ENCODE results near the gene PPP5C.
A peak's percentile ranks its signal among the peaks of the same experiment; 100 is the strongest.
"Not testable (repeated sequence)": the region's sequence is repeated elsewhere in the genome, so short reads cannot be mapped to it uniquely, and the experiment has no call there.

The PPP5C gene

GRCh38 chr19:46404753-46405468 is 58.0 kb downstream of the PPP5C start:
- H3K9me3 ChIP-seq (ENCODE audit: low read length) = no peaks in the 10 kb centered on the region
- H3K4me3 ChIP-seq (ENCODE audit: low read length) = no peak overlapping the region
- peaks cover 23% of the 10 kb centered on the region for H3K4me1 ChIP-seq (ENCODE audit: insufficient read depth, low read length)
- H2AFZ ChIP-seq (ENCODE audit: low read depth, low read length) = no peak overlapping the region
- H3K36me3 ChIP-seq (ENCODE audit: insufficient read depth, low read length) = no peaks in the 10 kb centered on the region
- H3K27me3 ChIP-seq (ENCODE audit: insufficient read depth, low read length) = no peaks in the 10 kb centered on the region

- Histone ChIP-seq H2AFZ (ENCODE audit: low read depth, low read length) (no peak overlapping the region), H3K4me3 (ENCODE audit: low read length) (no peak overlapping the region), H3K4me1 (ENCODE audit: insufficient read depth, low read length) (peaks cover 36% of the 10 kb centered on the region), H3K36me3 (ENCODE audit: insufficient read depth, low read length) (peaks cover 7% of the 10 kb centered on the region), H3K9me3 (ENCODE audit: low read length) (no peaks in the 10 kb centered on the region), H3K27me3 (ENCODE audit: insufficient read depth, low read length) (no peaks in the 10 kb centered on the region)
Measured at GRCh38 chr19:46406976-46407375, 60.1 kb downstream of the PPP5C start.

DNA sequence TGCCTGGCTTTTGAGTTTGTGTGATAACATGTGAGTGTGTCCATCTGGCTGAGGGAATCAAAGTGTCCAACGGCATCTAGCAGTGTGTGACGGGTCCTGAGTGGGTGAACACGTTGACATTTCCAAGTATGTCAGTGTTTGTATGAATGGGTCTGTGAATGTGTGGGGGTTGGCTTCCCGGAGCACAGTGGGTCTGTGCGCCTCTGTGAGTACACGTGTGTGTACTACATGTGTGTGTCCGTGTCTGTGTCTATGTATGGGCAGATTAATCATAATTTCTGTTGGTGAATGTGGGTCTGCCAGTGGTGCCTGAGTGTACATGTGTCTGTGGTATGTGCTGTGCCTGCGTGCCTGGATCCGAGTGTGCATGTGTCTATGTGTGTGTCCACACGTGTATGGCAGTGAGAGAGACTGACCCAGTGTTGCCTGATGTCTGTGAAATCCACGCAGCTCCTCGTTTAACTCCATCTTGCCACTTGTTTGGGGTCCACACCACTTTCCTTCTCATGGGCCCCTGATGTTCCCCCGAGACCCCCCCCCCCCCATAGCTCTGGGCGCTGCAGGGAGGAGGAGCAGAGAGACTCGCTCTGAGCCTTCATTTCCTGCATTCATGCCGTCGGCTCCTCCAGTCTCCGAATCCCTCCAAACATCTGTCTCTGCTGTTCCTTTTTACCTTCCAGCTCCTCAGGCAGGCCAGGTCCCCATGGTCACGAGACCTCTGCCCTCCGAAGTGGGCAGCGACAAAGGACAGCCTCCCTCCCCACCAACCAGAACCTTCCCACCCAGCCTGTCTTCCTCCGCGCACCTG is 61.2 kb downstream of the PPP5C start:
- Histone ChIP-seq H3K36me3 (ENCODE audit: insufficient read depth, low read length) (peaks cover 7% of the 10 kb centered on the region), H2AFZ (ENCODE audit: low read depth, low read length) (no peak overlapping the region), H3K27me3 (ENCODE audit: insufficient read depth, low read length) (no peaks in the 10 kb centered on the region), H3K4me1 (ENCODE audit: insufficient read depth, low read length) (peaks cover 45% of the 10 kb centered on the region), H3K4me3 (ENCODE audit: low read length) (no peak overlapping the region), H3K9me3 (ENCODE audit: low read length) (no peaks in the 10 kb centered on the region)

DNA sequence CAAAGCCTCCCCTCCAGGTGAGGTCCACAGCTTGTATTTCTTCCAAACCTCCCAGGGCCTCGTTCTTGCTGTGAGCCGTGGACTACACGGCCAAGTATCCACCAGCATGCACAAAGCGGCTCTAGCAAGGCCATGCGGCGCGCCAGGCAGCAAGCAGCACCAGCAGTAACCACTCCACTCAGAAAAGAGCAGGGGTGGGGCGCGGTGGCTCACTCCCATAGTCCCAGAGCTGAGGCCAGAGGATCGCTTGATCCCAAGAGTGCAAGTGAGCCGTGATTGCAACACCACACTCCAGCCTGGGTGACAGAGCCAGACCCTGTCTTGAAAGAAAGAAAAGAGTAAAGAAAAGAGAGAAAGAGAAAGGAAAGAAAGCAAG is 61.8 kb downstream of the PPP5C start:
- no peak overlapping the region for H2AFZ ChIP-seq (ENCODE audit: low read depth, low read length)
- H3K4me3 ChIP-seq (ENCODE audit: low read length) = no peak overlapping the region
- H3K4me1 ChIP-seq (ENCODE audit: insufficient read depth, low read length) = peaks cover 44% of the 10 kb centered on the region
- H3K9me3 ChIP-seq (ENCODE audit: low read length) = no peaks in the 10 kb centered on the region
- no peaks in the 10 kb centered on the region for H3K27me3 ChIP-seq (ENCODE audit: insufficient read depth, low read length)
- H3K36me3 ChIP-seq (ENCODE audit: insufficient read depth, low read length) = peaks cover 7% of the 10 kb centered on the region

- Histone ChIP-seq H3K4me3 (ENCODE audit: low read length) (no peak overlapping the region), H2AFZ (ENCODE audit: low read depth, low read length) (no peak overlapping the region), H3K27me3 (ENCODE audit: insufficient read depth, low read length) (no peaks in the 10 kb centered on the region), H3K9me3 (ENCODE audit: low read length) (no peaks in the 10 kb centered on the region), H3K4me1 (ENCODE audit: insufficient read depth, low read length) (peaks cover 43% of the 10 kb centered on the region), H3K36me3 (ENCODE audit: insufficient read depth, low read length) (peaks cover 7% of the 10 kb centered on the region)
Measured at GRCh38 chr19:46409191-46409590, 62.3 kb downstream of the PPP5C start.

GRCh38 chr19:46410205-46411087 is 63.6 kb downstream of the PPP5C start:
- Histone ChIP-seq H3K4me1 (ENCODE audit: insufficient read depth, low read length) (peaks cover 38% of the 10 kb centered on the region), H3K36me3 (ENCODE audit: insufficient read depth, low read length) (peaks cover 7% of the 10 kb centered on the region)

GRCh38 chr19:46411088-46411924 is 64.4 kb downstream of the PPP5C start:
- peaks cover 38% of the 10 kb centered on the region for H3K4me1 ChIP-seq (ENCODE audit: insufficient read depth, low read length)
- peaks cover 7% of the 10 kb centered on the region for H3K36me3 ChIP-seq (ENCODE audit: insufficient read depth, low read length)
- H3K9me3 ChIP-seq (ENCODE audit: low read length) = no peaks in the 10 kb centered on the region
- H3K4me3 ChIP-seq (ENCODE audit: low read length) = peak overlapping the region; percentile 90
- no peaks in the 10 kb centered on the region for H3K27me3 ChIP-seq (ENCODE audit: insufficient read depth, low read length)
- no peak overlapping the region for H2AFZ ChIP-seq (ENCODE audit: low read depth, low read length)

More at GRCh38 chr19:46410205-46411087, 63.6 kb downstream of the PPP5C start:
- H2AFZ ChIP-seq (ENCODE audit: low read depth, low read length) = no peak overlapping the region
- H3K4me3 ChIP-seq (ENCODE audit: low read length) = no peak overlapping the region
- no peaks in the 10 kb centered on the region for H3K27me3 ChIP-seq (ENCODE audit: insufficient read depth, low read length)
- no peaks in the 10 kb centered on the region for H3K9me3 ChIP-seq (ENCODE audit: low read length)

DNA sequence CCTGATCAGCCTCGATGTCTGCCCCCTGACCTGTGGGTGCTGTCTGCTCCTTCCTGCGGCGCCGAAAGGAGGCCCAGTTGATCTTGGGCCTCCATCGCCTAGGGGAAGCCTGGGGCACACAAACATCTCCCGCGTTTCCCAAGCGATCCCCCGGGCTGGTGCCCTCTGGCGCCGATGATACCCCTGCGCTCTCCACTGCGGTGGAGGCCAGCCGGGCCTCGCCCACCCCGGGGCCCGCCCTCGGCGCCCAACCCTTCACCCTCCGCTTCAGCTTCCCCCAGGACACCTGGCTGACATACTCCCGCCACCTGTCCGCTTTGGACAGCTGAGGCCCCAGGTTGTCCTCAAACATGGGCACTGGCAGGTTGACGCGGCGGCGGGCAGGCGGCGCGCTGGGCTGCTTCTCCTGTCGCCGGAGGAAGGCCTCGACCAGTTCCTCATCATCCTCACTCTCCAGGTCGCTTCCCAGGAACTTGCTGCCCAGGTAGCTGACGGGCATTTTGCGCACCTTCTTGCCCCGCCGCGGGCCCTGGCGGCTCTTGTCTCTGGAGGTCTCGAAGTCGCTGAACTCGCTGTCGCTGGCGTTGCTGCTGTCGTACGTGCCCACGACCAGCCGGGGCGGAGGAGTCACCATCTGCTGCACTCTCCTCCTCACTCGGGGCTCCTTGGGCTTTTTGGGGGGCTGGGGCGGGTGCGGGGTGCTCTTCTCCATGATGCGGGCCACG is 65.2 kb downstream of the PPP5C start:
- Histone ChIP-seq H2AFZ (ENCODE audit: low read depth, low read length) (no peak overlapping the region), H3K36me3 (ENCODE audit: insufficient read depth, low read length) (peaks cover 7% of the 10 kb centered on the region), H3K9me3 (ENCODE audit: low read length) (no peaks in the 10 kb centered on the region), H3K4me3 (ENCODE audit: low read length) (peak overlapping the region; percentile 90), H3K27me3 (ENCODE audit: insufficient read depth, low read length) (no peaks in the 10 kb centered on the region), H3K4me1 (ENCODE audit: insufficient read depth, low read length) (peaks cover 44% of the 10 kb centered on the region)

DNA sequence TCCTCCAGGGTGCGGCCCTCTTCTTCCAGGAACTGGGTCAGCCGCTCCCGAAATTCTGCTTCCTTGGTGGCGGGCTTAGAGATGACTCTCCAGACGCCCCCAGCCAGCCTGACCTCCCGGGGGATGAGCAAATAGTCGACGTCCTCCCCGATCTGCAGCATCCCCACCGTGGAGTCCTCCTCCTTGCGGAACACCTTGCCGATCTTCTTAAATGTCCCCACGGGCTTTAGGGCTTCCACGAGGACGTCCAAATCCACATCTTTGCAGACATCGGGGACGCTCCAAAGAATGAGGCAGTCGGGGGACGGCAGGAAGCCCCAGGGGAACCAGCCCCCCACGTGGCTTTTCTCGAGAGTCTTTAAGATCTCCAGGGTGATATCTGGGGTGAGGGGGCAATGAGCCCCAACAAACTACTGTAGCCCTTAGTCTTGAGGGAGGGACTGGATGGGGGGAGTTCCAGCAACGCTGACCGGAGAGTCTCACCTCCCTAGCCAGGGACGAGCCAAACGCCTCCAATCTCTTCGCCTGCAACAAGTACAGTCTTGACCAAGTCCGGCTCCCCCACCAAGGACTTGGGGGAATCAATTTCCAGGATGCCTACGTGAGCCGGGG is 65.9 kb downstream of the PPP5C start:
- H3K27me3 ChIP-seq (ENCODE audit: insufficient read depth, low read length) = no peaks in the 10 kb centered on the region
- H2AFZ ChIP-seq (ENCODE audit: low read depth, low read length) = peak overlapping the region; percentile 3
- no peaks in the 10 kb centered on the region for H3K9me3 ChIP-seq (ENCODE audit: low read length)
- peak overlapping the region; percentile 90 for H3K4me3 ChIP-seq (ENCODE audit: low read length)
- peaks cover 44% of the 10 kb centered on the region for H3K4me1 ChIP-seq (ENCODE audit: insufficient read depth, low read length)
- peaks cover 7% of the 10 kb centered on the region for H3K36me3 ChIP-seq (ENCODE audit: insufficient read depth, low read length)

DNA sequence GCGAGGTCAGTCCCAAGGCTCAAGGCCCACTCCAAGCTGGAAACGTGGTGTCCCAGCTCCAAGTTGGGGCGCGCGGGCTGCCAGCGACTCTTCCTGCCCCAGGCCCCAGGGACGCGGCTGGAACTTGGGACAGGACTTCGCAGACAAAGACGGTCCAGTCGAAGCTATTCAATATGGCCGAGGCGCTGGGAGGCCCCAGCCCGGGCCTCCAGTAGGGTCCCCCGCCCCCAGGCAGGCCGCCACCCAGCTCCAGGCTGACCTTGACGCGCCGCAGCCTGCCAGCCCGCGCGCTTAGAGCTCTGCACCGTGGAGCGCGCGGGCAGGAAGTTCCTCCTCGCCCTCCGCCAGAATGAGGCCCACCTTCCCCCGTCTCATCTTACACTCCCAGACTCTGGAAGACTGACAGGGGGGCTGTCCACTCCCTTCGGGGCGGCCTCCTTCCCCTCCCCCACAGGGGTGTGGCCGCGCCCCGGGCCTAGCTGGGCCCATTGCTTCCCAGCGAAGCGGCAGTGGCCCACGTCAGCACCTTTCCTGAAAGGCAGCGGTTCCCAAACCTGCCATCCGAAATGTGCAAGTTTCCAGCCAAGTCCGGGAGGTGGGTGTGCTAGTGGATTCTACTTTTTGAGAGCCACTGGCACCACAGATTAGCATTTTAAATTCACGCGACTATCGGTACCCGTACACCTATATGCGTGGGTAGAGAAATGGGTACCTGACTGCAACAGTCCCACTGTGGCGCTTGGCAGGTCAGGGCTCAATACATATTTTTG is 66.6 kb downstream of the PPP5C start, which contains the start of gene CCDC8:
TSS of gene CCDC8 (minus strand) at position 303 of the 770 bp plus-strand sequence. CDS start 754 bp downstream, outside the sequence.
- H3K4me3 ChIP-seq (ENCODE audit: low read length) = peak within 1 kb of the TSS; percentile 90
- H3K27me3 ChIP-seq (ENCODE audit: insufficient read depth, low read length) = no peaks in the 10 kb centered on the region
- no peaks in the 10 kb centered on the region for H3K9me3 ChIP-seq (ENCODE audit: low read length)
- peaks cover 42% of the 10 kb centered on the region for H3K4me1 ChIP-seq (ENCODE audit: insufficient read depth, low read length)
- H3K36me3 ChIP-seq (ENCODE audit: insufficient read depth, low read length) = peaks cover 7% of the 10 kb centered on the region
- peak within 1 kb of the TSS; percentile 3 for H2AFZ ChIP-seq (ENCODE audit: low read depth, low read length)

DNA sequence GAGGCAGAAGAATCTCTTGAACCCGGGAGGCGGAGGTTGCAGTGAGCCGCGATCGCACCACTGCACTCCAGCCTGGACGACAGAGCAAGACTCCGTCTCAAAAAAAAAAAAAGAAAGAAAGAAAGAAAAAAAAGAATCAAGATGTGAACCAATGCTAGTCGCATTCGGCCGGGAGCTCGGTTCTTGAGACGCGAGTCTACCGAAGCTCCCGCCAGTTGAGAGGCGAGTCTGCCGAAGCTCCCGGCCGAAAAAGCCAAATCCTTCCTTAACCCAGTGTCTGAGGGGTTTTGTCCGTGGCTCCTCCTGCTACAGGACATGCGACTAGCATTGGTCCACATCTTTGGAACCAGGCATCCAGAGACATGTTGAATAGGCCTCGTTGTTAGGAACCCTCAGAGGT is 68.0 kb downstream of the PPP5C start:
- not testable (repeated sequence) for H3K4me3 ChIP-seq (ENCODE audit: low read length); H3K9me3 ChIP-seq (ENCODE audit: low read length); H3K36me3 ChIP-seq (ENCODE audit: insufficient read depth, low read length); H2AFZ ChIP-seq (ENCODE audit: low read depth, low read length); H3K27me3 ChIP-seq (ENCODE audit: insufficient read depth, low read length)
- peaks cover 34% of the 10 kb centered on the region for H3K4me1 ChIP-seq (ENCODE audit: insufficient read depth, low read length)
